H1 (cell line): Measurements from ENCODE around the gene KCNMA1. TPM values are rescaled to one million over a fixed set of nuclear protein-coding genes. Genes with fewer than 3 reads are reported as not detected.

ENCODE experiments used
- CBX8 ChIP-seq: fragments of 300-800, 300-1000 bp; sonication (generic); IDR thresholded peaks from 2 replicates; pipeline ENCODE4 v1.7.1; 2016; ENCODE audit warnings: low read depth, low read length, borderline replicate concordance
- PHF8 ChIP-seq: fragments of 200-600 bp; sonication (generic); conservative IDR thresholded peaks from 2 replicates; pipeline ENCODE4 v1.7.1; 2012; ENCODE audit warnings: low read depth, mild to moderate bottlenecking, inconsistent platforms, low read length, moderate library complexity
- SIN3A ChIP-seq, 2 experiments: IDR thresholded peaks in 1 of 2; conservative IDR thresholded peaks in 1 of 2; 2 replicates each; pipeline ENCODE4 v1.6.1; 2011 to 2012; ENCODE audit warnings: low read length in 2 of 2, improper control_type of control experiment in 1 of 2, low read depth in 1 of 2, mild to moderate bottlenecking in 1 of 2
- polyA plus RNA-seq, 7 experiments: library from polyadenylated mRNA; depleted of rRNA in 3 of 7; stranded (reverse) in 5 of 7; unstranded in 2 of 7; fragments of >200 nt in 5 of 7; fragments of 200-250 nt in 2 of 7; gene quantifications; 1 replicate in 5 of 7; 2 replicates in 1 of 7; 4 replicates in 1 of 7; pipeline versions ENCODE4 v1.2.1 to v1.2.3, GENCODE V29; 2011 to 2013; ENCODE audit warnings: missing spikeins in 2 of 7, mixed read lengths in 2 of 7
- total RNA-seq: library from RNA; stranded (reverse); fragmentation: NEBNext Ultra II Directional; extraction: Animal tissue kit (Norgen Biotek cat#: 25700); gene quantifications from 2 replicates; pipeline ENCODE4 v1.2.1, GENCODE V29; 2021

The KCNMA1 gene
- total and polyA plus RNA-seq, 2 of the 8 experiments (the other 6 are each of a cell fraction or from before 2014, with no cell fraction given) = 10.2 to 11.1 TPM

DNA sequence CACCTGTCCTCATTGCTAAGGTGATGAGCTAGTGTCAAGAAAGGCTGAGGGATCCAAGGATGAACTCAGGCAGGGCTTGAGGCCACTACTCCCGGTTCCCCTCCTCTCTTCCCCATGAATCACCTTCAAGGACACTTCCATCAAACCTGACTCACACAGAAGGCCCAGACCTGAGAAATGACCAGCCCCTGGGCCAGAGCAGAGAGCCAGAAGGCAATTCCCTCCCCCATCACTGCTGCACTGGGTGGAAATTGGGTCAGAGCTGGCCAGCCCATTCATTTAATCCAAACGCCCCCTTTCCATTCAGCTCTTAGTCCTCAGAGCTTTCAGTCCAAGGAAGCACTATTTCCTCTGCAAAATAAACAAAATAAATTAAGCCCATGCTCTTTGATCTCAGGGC lies 182.0 kb downstream of the KCNMA1 start (continued):
- TF ChIP-seq CBX8 (no peak), SIN3A (conservative IDR thresholded peaks at IDR 0.05 in 1 of 2, IDR thresholded peaks at IDR 0.05 in 1 of 2; ENCODE audit: low read depth in 1 of 2, low read length in 2 of 2) (no peak), PHF8 (no peak)
- TF ChIP-seq, all 59 proteins: peak for 0
